GM12878 (cell line): ENCODE data around the gene LRRC23. TPM values are rescaled to one million over a fixed set of nuclear protein-coding genes. Genes with fewer than 3 reads are reported as not detected.
A peak's percentile ranks its signal among the peaks of the same experiment; 100 is the strongest.

Source experiments
- ASH2L ChIP-seq: fragments of 300-600, 200-600 bp; sonication (generic); IDR thresholded peaks from 2 replicates; pipeline ENCODE4 v1.6.1; 2017; ENCODE audit warnings: low read depth, mild to moderate bottlenecking, borderline replicate concordance
- EGR1 ChIP-seq, 2 experiments: IDR thresholded peaks; 1 replicate in 1 of 2; 2 replicates in 1 of 2; pipeline ENCODE4 v1.6.1; 2011 to 2012; ENCODE audit warnings: low read depth in 2 of 2, low read length in 2 of 2, borderline replicate concordance in 1 of 2, mild to moderate bottlenecking in 1 of 2, moderate library complexity in 1 of 2
- ESRRA ChIP-seq: IDR thresholded peaks from 2 replicates; pipeline ENCODE4 v1.6.1; 2012; ENCODE audit warnings: mild to moderate bottlenecking, low read length, improper control_type of control experiment
- ETV6 ChIP-seq, 2 experiments: fragments of 450-650 bp in 1 of 2; IDR thresholded peaks in 1 of 2; conservative IDR thresholded peaks in 1 of 2; 2 replicates each; pipeline ENCODE4 v1.6.1; 2014; ENCODE audit warnings: antibody characterized with exemption in 1 of 2, borderline replicate concordance in 1 of 2, low read depth in 1 of 2, mild to moderate bottlenecking in 1 of 2, moderate library complexity in 1 of 2
- FOXM1 ChIP-seq: IDR thresholded peaks from 2 replicates; pipeline ENCODE4 v1.6.1; 2012; ENCODE audit warnings: low read depth, mild to moderate bottlenecking, inconsistent platforms, low read length, moderate library complexity
- HCFC1 ChIP-seq: fragments of 150-350 bp; IDR thresholded peaks from 2 replicates; pipeline ENCODE4 v1.6.1; 2014; ENCODE audit warnings: low read length
- JUND ChIP-seq: IDR thresholded peaks from 2 replicates; pipeline ENCODE4 v1.6.1; 2012; ENCODE audit warnings: low read depth, mild to moderate bottlenecking, low read length, improper control_type of control experiment, moderate library complexity
- RAD51 ChIP-seq: fragments of 450-650 bp; IDR thresholded peaks from 2 replicates; pipeline ENCODE4 v1.6.1; 2016; ENCODE audit warnings: moderate library complexity, mild to moderate bottlenecking, inconsistent platforms
- RUNX3 ChIP-seq: IDR thresholded peaks from 2 replicates; pipeline ENCODE4 v1.6.1; 2012; ENCODE audit warnings: low read length, inconsistent platforms
- SP1 ChIP-seq: IDR thresholded peaks from one replicate; pipeline ENCODE4 v1.6.1; 2011; ENCODE audit warnings: low read depth, low read length
- SUPT20H ChIP-seq: IDR thresholded peaks from 2 replicates; pipeline ENCODE4 v1.6.1; 2011; ENCODE audit warnings: low read depth, mild to moderate bottlenecking, low read length, moderate library complexity, borderline replicate concordance; ENCODE audit not compliant: control insufficient read depth
- SUZ12 ChIP-seq: fragments of 200-600 bp; sonication (generic); IDR thresholded peaks from one replicate; pipeline ENCODE4 v1.6.1; 2018; ENCODE audit warnings: antibody characterized with exemption, mild to moderate bottlenecking; ENCODE audit not compliant: unreplicated experiment
- ZNF207 ChIP-seq: fragments of 450-650 bp; IDR thresholded peaks from 2 replicates; pipeline ENCODE4 v1.6.1; 2014; ENCODE audit warnings: antibody characterized with exemption, mild to moderate bottlenecking, borderline replicate concordance
- polyA plus RNA-seq, 11 experiments: library from polyadenylated mRNA; depleted of rRNA in 4 of 11; unstranded in 6 of 11; stranded (reverse) in 5 of 11; fragments of >200 nt; fragmentation: Nextera tagmentation in 4 of 11; fragmentation: Illumina TruSeq in 1 of 11; extraction: Ambion mirVana in 4 of 11; extraction: Trizol in 1 of 11; gene quantifications; 1 replicate in 1 of 11; 2 replicates in 10 of 11; pipeline versions ENCODE4 v1.2.1 to v1.2.3, GENCODE V29; 2011 to 2016; ENCODE audit warnings: inconsistent platforms in 2 of 11, missing spikeins in 2 of 11, low read depth in 1 of 11
- total RNA-seq, 4 experiments: library from RNA; depleted of rRNA in 3 of 4; stranded (reverse); fragments of >200 nt in 3 of 4; fragmentation: Illumina TruSeq in 1 of 4; extraction: Trizol in 1 of 4; gene quantifications; 2 replicates each; pipeline versions ENCODE4 v1.2.1 to v1.2.3, GENCODE V29; 2013 to 2021
- TF ChIP-seq, protein P1 (sequence below): fragments of 450-650 bp; IDR thresholded peaks from 2 replicates; pipeline ENCODE4 v1.6.1; 2017; ENCODE audit warnings: antibody characterized with exemption, mild to moderate bottlenecking, moderate library complexity
- TF ChIP-seq, protein P2 (sequence below): fragments of 450-650 bp; IDR thresholded peaks from 2 replicates; pipeline ENCODE4 v1.6.1; 2017; ENCODE audit warnings: mild to moderate bottlenecking
- TF ChIP-seq, protein P3 (sequence below): IDR thresholded peaks from 2 replicates; pipeline ENCODE4 v1.6.1; 2011; ENCODE audit warnings: low read depth, mild to moderate bottlenecking, low read length, moderate library complexity, borderline replicate concordance; ENCODE audit errors: extremely low read depth
- TF ChIP-seq, protein P4 (sequence below): fragments of 450-650 bp; IDR thresholded peaks from 2 replicates; pipeline ENCODE4 v1.6.1; 2017; ENCODE audit warnings: mild to moderate bottlenecking, low read depth, inconsistent platforms; ENCODE audit not compliant: poor library complexity, severe bottlenecking
- TF ChIP-seq, protein P5 (sequence below): fragments of 450-650 bp; IDR thresholded peaks from 2 replicates; pipeline ENCODE4 v1.6.1; 2016; ENCODE audit warnings: mild to moderate bottlenecking

The LRRC23 gene
- total and polyA plus RNA-seq, 10 of the 15 experiments (the other 5 are each of a cell fraction or from before 2014, with no cell fraction given) = 1.4 to 6.9 (median 3.4) TPM

DNA sequence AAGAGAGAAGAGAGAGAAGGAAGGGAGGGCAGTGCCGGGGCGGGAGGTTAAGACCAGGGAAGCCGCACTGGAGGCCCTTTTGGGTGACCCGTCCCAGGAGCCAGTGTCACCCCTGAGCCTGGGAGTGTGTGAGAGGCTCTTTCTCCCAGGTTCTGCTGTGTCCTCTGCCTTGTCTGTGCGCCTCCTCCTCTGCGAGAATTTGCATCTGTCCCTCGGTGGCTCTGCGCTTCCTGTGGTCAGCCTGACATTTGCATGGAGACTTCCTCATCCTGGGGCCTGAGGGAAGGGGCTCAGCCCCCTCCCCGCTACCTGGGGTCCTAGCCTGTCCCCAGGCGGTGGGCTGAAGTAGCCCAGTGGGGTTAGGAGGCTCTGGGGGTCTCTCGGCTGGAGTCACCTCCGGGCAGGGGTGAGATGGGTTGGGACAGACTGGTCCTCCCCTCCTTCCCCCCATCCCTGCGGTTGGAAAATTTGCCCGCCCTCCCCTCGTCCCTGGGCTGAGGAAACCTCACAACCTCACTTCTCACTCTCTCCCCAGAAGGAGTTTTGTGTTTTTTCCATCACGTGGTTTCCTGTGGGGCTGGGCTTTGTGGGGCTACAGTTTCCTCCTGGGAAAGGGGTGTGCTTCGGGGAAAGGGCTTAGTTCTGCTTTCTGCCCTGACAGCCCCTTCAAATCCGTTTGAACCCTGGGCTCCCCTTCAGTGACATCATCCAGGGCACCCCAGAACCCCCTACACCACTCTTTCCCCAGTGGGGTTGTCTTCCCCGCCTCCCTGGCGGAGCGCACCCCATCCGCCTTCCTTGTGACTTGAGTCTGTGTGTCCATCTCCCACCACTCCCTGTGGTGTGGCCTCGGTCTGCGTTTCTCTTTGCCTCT is 49.1 kb downstream of the LRRC23 start (continued):
- TF ChIP-seq HCFC1 (no peak), SUZ12 (no peak), FOXM1 (no peak), ASH2L (peak; percentile 87; the same call in 1 of the 2 replicates), ZNF207 (peak; percentile 42; the same call in 1 of the 2 replicates), RUNX3 (no peak), ETV6 (conservative IDR thresholded peaks at IDR 0.05 in 1 of 2, IDR thresholded peaks at IDR 0.05 in 1 of 2; ENCODE audit: borderline replicate concordance in 1 of 2, low read depth in 1 of 2) (peak in 1 of 2 experiments; percentile 45; a peak in 2 of 4 replicates), SUPT20H (no peak), RAD51 (peak; percentile 97), ESRRA (no peak), SP1 (peak; percentile 55), EGR1 (IDR thresholded peaks at IDR 0.05; ENCODE audit: borderline replicate concordance in 1 of 2, low read depth in 2 of 2, low read length in 2 of 2) (no peak), JUND (no peak; the same call in 1 of the 2 replicates)
- TF ChIP-seq, protein P1, sequence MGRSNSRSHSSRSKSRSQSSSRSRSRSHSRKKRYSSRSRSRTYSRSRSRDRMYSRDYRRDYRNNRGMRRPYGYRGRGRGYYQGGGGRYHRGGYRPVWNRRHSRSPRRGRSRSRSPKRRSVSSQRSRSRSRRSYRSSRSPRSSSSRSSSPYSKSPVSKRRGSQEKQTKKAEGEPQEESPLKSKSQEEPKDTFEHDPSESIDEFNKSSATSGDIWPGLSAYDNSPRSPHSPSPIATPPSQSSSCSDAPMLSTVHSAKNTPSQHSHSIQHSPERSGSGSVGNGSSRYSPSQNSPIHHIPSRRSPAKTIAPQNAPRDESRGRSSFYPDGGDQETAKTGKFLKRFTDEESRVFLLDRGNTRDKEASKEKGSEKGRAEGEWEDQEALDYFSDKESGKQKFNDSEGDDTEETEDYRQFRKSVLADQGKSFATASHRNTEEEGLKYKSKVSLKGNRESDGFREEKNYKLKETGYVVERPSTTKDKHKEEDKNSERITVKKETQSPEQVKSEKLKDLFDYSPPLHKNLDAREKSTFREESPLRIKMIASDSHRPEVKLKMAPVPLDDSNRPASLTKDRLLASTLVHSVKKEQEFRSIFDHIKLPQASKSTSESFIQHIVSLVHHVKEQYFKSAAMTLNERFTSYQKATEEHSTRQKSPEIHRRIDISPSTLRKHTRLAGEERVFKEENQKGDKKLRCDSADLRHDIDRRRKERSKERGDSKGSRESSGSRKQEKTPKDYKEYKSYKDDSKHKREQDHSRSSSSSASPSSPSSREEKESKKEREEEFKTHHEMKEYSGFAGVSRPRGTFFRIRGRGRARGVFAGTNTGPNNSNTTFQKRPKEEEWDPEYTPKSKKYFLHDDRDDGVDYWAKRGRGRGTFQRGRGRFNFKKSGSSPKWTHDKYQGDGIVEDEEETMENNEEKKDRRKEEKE = no peak
- TF ChIP-seq, protein P2, sequence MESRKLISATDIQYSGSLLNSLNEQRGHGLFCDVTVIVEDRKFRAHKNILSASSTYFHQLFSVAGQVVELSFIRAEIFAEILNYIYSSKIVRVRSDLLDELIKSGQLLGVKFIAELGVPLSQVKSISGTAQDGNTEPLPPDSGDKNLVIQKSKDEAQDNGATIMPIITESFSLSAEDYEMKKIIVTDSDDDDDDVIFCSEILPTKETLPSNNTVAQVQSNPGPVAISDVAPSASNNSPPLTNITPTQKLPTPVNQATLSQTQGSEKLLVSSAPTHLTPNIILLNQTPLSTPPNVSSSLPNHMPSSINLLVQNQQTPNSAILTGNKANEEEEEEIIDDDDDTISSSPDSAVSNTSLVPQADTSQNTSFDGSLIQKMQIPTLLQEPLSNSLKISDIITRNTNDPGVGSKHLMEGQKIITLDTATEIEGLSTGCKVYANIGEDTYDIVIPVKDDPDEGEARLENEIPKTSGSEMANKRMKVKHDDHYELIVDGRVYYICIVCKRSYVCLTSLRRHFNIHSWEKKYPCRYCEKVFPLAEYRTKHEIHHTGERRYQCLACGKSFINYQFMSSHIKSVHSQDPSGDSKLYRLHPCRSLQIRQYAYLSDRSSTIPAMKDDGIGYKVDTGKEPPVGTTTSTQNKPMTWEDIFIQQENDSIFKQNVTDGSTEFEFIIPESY = no peak
- TF ChIP-seq, protein P3, sequence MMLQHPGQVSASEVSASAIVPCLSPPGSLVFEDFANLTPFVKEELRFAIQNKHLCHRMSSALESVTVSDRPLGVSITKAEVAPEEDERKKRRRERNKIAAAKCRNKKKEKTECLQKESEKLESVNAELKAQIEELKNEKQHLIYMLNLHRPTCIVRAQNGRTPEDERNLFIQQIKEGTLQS = peak; percentile 52; the same call in 1 of the 2 replicates
- TF ChIP-seq, protein P4, sequence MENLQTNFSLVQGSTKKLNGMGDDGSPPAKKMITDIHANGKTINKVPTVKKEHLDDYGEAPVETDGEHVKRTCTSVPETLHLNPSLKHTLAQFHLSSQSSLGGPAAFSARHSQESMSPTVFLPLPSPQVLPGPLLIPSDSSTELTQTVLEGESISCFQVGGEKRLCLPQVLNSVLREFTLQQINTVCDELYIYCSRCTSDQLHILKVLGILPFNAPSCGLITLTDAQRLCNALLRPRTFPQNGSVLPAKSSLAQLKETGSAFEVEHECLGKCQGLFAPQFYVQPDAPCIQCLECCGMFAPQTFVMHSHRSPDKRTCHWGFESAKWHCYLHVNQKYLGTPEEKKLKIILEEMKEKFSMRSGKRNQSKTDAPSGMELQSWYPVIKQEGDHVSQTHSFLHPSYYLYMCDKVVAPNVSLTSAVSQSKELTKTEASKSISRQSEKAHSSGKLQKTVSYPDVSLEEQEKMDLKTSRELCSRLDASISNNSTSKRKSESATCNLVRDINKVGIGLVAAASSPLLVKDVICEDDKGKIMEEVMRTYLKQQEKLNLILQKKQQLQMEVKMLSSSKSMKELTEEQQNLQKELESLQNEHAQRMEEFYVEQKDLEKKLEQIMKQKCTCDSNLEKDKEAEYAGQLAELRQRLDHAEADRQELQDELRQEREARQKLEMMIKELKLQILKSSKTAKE = peak; percentile 82
- TF ChIP-seq, protein P5, sequence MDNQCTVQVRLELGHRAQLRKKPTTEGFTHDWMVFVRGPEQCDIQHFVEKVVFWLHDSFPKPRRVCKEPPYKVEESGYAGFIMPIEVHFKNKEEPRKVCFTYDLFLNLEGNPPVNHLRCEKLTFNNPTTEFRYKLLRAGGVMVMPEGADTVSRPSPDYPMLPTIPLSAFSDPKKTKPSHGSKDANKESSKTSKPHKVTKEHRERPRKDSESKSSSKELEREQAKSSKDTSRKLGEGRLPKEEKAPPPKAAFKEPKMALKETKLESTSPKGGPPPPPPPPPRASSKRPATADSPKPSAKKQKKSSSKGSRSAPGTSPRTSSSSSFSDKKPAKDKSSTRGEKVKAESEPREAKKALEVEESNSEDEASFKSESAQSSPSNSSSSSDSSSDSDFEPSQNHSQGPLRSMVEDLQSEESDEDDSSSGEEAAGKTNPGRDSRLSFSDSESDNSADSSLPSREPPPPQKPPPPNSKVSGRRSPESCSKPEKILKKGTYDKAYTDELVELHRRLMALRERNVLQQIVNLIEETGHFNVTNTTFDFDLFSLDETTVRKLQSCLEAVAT = peak; percentile 96
